HL-60 (cell line): ENCODE measurements around the gene FEV.
A peak's percentile ranks its signal among the peaks of the same experiment; 100 is the strongest.

Experiments
- DNase-seq, 2 experiments: peaks; one replicate each; pipeline ENCODE4 v3.0.0-alpha.2; 2010 to 2020; ENCODE audit warnings: low read depth in 1 of 2, low spot score in 1 of 2
- H3K27ac ChIP-seq: fragments of 250-450 bp; sonication (Bioruptor Pico); replicated peaks from 2 replicates; pipeline ENCODE4 v1.5.1; 2020; ENCODE audit warnings: mild to moderate bottlenecking, moderate library complexity
- H3K27me3 ChIP-seq: fragments of 250-450 bp; sonication (Bioruptor Pico); 2 replicates; pipeline ENCODE4 v1.5.1; 2021; ENCODE audit warnings: mild to moderate bottlenecking, moderate library complexity; ENCODE audit not compliant: insufficient read depth, poor library complexity, severe bottlenecking
- H3K4me3 ChIP-seq: replicated peaks from 2 replicates; pipeline ENCODE4 v1.5.1; 2011; ENCODE audit warnings: mild to moderate bottlenecking, control low read depth, low read length; ENCODE audit not compliant: insufficient read depth
- CTCF ChIP-seq: IDR thresholded peaks from one replicate; pipeline ENCODE4 v1.5.1; 2011; ENCODE audit warnings: low read length, control low read depth, inconsistent platforms; ENCODE audit not compliant: insufficient read depth
- GABPA ChIP-seq: IDR thresholded peaks from 2 replicates; pipeline ENCODE4 v1.6.1; 2012; ENCODE audit warnings: low read depth
- POLR2AphosphoS5 ChIP-seq: IDR thresholded peaks from 2 replicates; pipeline ENCODE4 v1.6.1; 2012; ENCODE audit warnings: low read depth
- SPI1 ChIP-seq: IDR thresholded peaks from 2 replicates; pipeline ENCODE4 v1.6.1; 2012; ENCODE audit warnings: low read depth, mild to moderate bottlenecking, borderline replicate concordance
- TF ChIP-seq, protein P1 (sequence below): IDR thresholded peaks from 2 replicates; pipeline ENCODE4 v1.6.1; 2012; ENCODE audit warnings: low read depth; ENCODE audit not compliant: insufficient replicate concordance

Gene FEV

DNA sequence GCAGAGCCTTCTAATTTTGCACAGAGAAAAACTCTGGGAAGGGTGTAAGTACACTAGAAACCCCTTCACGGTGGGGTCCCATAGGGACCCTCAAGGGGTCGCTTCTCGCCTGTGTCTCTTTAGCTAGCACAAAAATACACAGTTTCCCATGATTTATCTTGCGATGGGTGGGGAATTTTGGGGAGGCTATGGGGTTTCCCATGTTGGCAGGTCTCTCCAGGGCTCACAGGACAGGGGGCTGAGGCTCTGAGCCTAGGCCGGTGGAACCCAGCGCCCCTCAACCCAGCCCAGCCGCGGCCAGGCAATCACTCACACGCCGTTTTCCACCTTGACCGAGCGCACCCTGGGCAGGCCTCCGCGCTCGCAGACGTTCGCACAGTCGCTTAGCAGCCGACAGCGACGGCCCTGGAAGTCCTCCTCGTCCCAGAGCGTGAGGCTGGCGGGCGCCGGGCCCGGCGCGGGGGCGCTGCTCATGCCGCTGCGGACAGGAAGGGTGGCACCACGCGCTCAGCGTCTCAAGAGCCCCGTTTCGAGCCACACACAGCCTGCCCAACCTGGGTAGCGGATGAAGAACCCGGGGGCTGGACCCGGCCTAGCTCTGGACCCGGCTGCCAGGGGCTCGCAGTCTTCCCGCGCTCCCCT, 7.8 kb upstream of the FEV start:
- TF ChIP-seq GABPA (no peak), POLR2AphosphoS5 (no peak), CTCF (no peak), SPI1 (no peak)
- TF ChIP-seq, protein P1, sequence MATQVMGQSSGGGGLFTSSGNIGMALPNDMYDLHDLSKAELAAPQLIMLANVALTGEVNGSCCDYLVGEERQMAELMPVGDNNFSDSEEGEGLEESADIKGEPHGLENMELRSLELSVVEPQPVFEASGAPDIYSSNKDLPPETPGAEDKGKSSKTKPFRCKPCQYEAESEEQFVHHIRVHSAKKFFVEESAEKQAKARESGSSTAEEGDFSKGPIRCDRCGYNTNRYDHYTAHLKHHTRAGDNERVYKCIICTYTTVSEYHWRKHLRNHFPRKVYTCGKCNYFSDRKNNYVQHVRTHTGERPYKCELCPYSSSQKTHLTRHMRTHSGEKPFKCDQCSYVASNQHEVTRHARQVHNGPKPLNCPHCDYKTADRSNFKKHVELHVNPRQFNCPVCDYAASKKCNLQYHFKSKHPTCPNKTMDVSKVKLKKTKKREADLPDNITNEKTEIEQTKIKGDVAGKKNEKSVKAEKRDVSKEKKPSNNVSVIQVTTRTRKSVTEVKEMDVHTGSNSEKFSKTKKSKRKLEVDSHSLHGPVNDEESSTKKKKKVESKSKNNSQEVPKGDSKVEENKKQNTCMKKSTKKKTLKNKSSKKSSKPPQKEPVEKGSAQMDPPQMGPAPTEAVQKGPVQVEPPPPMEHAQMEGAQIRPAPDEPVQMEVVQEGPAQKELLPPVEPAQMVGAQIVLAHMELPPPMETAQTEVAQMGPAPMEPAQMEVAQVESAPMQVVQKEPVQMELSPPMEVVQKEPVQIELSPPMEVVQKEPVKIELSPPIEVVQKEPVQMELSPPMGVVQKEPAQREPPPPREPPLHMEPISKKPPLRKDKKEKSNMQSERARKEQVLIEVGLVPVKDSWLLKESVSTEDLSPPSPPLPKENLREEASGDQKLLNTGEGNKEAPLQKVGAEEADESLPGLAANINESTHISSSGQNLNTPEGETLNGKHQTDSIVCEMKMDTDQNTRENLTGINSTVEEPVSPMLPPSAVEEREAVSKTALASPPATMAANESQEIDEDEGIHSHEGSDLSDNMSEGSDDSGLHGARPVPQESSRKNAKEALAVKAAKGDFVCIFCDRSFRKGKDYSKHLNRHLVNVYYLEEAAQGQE: no peak

DNA sequence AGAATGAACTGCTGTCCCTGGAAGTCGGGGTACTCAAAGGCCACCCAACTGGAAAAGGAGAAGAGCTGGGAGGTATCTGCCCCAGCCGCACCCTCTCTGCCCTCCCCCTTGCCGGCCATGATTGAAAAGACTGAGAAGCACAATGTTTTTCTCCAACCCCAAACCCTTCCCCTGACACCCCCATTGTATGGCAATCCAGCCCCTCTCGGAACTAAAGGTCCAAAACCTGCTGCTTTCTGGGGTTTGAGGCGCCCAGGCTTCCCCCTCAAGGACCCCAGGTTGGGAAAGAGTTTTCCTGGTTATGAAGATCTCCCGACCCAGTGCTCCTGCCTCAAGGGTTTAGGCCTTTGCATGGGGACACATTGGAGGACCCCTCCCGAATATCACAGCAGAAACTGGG, 7.2 kb upstream of the FEV start:
- H3K27me3 ChIP-seq: peaks cover 88% of the 10 kb centered on the region
- no peak for DNase-seq
- H3K4me3 ChIP-seq: no peak overlapping the region
- H3K27ac ChIP-seq: no peak overlapping the region
- no peak for TF ChIP-seq SPI1
- no peak for TF ChIP-seq CTCF
- TF ChIP-seq POLR2AphosphoS5: no peak
- no peak for TF ChIP-seq GABPA
- TF ChIP-seq, protein P1: no peak

More for the DNA sequence above, 7.8 kb upstream of the FEV start:
- DNase-seq: no peak
- Histone ChIP-seq H3K27me3 (peaks cover 83% of the 10 kb centered on the region), H3K27ac (no peak overlapping the region), H3K4me3 (no peak overlapping the region)

GRCh38 chr2:218991674-218992168, 6.7 kb upstream of the FEV start:
- Histone ChIP-seq H3K27me3 (peaks cover 89% of the 10 kb centered on the region), H3K4me3 (no peak overlapping the region), H3K27ac (no peak overlapping the region)
- TF ChIP-seq SPI1: no peak
- TF ChIP-seq CTCF: no peak
- TF ChIP-seq, protein P1: peak; percentile 94
- DNase-seq: no peak
